Measurements from ENCODE around the gene TSPAN5.

GRCh38 chr4:98528882-98529281 lies 129.5 kb downstream of the TSPAN5 start:
- TF ChIP-seq CTCF (IDR thresholded peaks at IDR 0.05; ENCODE audit: insufficient read depth, low read depth, low read length) (no peak), EZH2 (IDR thresholded peaks at IDR 0.05; ENCODE audit: insufficient read depth, low read length) (no peak)
